Measurements from ENCODE around the gene OLFM2.

Gene OLFM2

DNA sequence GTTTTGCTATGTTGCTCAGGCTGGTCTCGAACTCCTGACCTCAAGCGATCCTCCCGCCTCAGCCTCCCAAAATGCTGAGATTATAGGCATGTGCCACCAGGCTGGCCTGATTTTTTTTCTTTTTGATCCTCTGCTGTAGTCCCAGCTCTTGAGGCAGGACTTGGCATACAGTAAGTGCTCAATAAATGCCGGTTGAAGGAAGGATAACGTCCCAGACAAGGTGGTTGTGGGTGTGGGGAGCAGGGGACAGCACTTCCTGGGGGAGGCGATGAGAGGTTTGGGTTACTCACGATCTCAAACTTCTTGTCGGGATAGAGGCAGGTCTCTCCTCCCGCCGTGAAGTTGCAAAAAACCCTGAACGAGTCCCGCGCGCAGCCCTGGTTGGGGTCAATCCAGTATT lies 29.7 kb upstream of the OLFM2 start:
- Histone ChIP-seq H3K4me2 (ENCODE audit: insufficient read depth, low read length) (no peak overlapping the region), H3K27me3 (ENCODE audit: insufficient read depth, low read length, poor library complexity) (no peaks in the 10 kb centered on the region), H3K4me1 (ENCODE audit: insufficient read depth, low read length) (no peaks in the 10 kb centered on the region), H3K79me2 (ENCODE audit: insufficient read depth, low read length) (no peaks in the 10 kb centered on the region), H3K27ac (ENCODE audit: low read length) (no peak overlapping the region), H3K9me3 (ENCODE audit: insufficient read depth, low read length, severe bottlenecking) (no peaks in the 10 kb centered on the region), H3K36me3 (ENCODE audit: insufficient read depth, low read length) (no peaks in the 10 kb centered on the region), H3K9ac (ENCODE audit: low read depth, low read length) (no peak overlapping the region), H2AFZ (ENCODE audit: low read depth, low read length) (no peak overlapping the region), H4K20me1 (ENCODE audit: insufficient read depth, low read length) (no peaks in the 10 kb centered on the region), H3K4me3 (ENCODE audit: low read depth in 1 of 2, low read length in 2 of 2) (no peak overlapping the region)
- ATAC-seq (ENCODE audit: insufficient read depth, low read depth) (no peak), DNase-seq (no peak)
- TF ChIP-seq, protein P1, sequence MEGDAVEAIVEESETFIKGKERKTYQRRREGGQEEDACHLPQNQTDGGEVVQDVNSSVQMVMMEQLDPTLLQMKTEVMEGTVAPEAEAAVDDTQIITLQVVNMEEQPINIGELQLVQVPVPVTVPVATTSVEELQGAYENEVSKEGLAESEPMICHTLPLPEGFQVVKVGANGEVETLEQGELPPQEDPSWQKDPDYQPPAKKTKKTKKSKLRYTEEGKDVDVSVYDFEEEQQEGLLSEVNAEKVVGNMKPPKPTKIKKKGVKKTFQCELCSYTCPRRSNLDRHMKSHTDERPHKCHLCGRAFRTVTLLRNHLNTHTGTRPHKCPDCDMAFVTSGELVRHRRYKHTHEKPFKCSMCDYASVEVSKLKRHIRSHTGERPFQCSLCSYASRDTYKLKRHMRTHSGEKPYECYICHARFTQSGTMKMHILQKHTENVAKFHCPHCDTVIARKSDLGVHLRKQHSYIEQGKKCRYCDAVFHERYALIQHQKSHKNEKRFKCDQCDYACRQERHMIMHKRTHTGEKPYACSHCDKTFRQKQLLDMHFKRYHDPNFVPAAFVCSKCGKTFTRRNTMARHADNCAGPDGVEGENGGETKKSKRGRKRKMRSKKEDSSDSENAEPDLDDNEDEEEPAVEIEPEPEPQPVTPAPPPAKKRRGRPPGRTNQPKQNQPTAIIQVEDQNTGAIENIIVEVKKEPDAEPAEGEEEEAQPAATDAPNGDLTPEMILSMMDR (IDR thresholded peaks at IDR 0.05; ENCODE audit: borderline replicate concordance, extremely low read depth, low read length, poor library complexity, severe bottlenecking): no peak
- TF ChIP-seq EZH2 (IDR thresholded peaks at IDR 0.05; ENCODE audit: borderline replicate concordance, low read depth, low read length, severe bottlenecking): no peak

DNA sequence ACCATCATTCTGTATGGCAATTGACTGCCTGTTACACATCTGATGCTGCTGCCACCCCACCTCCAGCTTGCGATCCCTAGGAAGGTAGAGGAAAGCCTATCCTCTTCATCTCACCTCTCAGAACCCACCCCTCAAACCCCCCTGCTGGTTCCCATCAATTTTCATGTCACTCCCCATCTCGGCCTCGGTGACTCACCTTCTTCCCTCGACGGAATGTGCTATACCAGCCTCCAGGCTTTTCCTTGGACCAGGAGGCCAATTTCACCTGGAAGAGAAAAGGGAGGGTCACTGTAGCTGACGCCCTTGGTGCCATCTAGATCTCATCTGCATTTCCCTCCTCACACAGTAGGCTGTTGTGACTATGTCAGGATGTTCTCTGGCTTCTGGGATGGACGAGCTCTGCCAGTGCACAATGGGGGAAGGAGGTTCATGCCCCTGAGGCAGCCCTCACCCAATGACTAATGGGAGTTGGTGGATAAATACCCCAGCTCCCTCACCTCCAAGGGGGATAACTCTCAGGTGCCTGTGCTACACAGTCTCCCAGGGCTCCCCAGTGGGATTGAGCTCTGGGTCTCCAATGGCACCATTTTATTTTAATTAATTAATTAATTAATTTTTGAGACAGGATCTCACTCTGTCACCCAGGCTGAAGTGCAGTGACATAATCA lies 26.4 kb upstream of the OLFM2 start:
- TF ChIP-seq, protein P1 (IDR thresholded peaks at IDR 0.05; ENCODE audit: borderline replicate concordance, extremely low read depth, low read length, poor library complexity, severe bottlenecking): no peak
- Histone ChIP-seq H4K20me1 (ENCODE audit: insufficient read depth, low read length) (no peaks in the 10 kb centered on the region), H3K27me3 (ENCODE audit: insufficient read depth, low read length, poor library complexity) (no peaks in the 10 kb centered on the region), H3K79me2 (ENCODE audit: insufficient read depth, low read length) (no peaks in the 10 kb centered on the region), H3K9ac (ENCODE audit: low read depth, low read length) (no peak overlapping the region), H3K9me3 (ENCODE audit: insufficient read depth, low read length, severe bottlenecking) (no peaks in the 10 kb centered on the region), H3K27ac (ENCODE audit: low read length) (no peak overlapping the region), H2AFZ (ENCODE audit: low read depth, low read length) (no peak overlapping the region), H3K36me3 (ENCODE audit: insufficient read depth, low read length) (no peaks in the 10 kb centered on the region), H3K4me3 (ENCODE audit: low read depth in 1 of 2, low read length in 2 of 2) (no peak overlapping the region), H3K4me2 (ENCODE audit: insufficient read depth, low read length) (no peak overlapping the region), H3K4me1 (ENCODE audit: insufficient read depth, low read length) (no peaks in the 10 kb centered on the region)
- DNase-seq: no peak
- ATAC-seq (ENCODE audit: insufficient read depth, low read depth): no peak

DNA sequence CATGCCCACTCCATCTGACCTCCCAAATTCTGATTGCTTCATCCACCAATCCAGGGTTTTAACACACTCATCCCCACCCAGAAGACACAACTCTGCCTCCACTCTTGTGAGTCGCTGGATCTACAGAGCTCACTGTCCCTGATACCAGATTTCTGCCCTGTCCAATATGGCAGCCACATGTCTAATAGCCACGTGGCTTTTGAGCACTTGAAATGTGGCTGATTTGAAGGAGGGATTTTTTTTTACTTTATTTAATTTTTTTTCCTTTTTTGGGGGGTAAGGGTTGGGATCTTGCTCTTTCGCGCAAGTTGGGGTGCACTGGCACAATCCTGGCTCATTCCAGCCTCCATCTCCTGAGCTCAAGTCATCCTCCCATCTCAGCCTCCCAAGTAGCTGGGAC lies 24.8 kb upstream of the OLFM2 start:
- no peak overlapping the region for H2AFZ ChIP-seq (ENCODE audit: low read depth, low read length)
- H3K27me3 ChIP-seq (ENCODE audit: insufficient read depth, low read length, poor library complexity): no peaks in the 10 kb centered on the region
- ATAC-seq (ENCODE audit: insufficient read depth, low read depth) (no peak), DNase-seq (no peak)
- H3K79me2 ChIP-seq (ENCODE audit: insufficient read depth, low read length): no peaks in the 10 kb centered on the region
- no peak overlapping the region for H3K4me2 ChIP-seq (ENCODE audit: insufficient read depth, low read length)
- H3K36me3 ChIP-seq (ENCODE audit: insufficient read depth, low read length): no peaks in the 10 kb centered on the region
- H3K27ac ChIP-seq (ENCODE audit: low read length): no peak overlapping the region
- no peak overlapping the region for H3K4me3 ChIP-seq (ENCODE audit: low read depth in 1 of 2, low read length in 2 of 2)
- H3K9ac ChIP-seq (ENCODE audit: low read depth, low read length): no peak overlapping the region
- no peaks in the 10 kb centered on the region for H4K20me1 ChIP-seq (ENCODE audit: insufficient read depth, low read length)
- TF ChIP-seq, protein P1 (IDR thresholded peaks at IDR 0.05; ENCODE audit: borderline replicate concordance, extremely low read depth, low read length, poor library complexity, severe bottlenecking): no peak
- TF ChIP-seq EZH2 (IDR thresholded peaks at IDR 0.05; ENCODE audit: borderline replicate concordance, low read depth, low read length, severe bottlenecking): no peak
- H3K4me1 ChIP-seq (ENCODE audit: insufficient read depth, low read length): no peaks in the 10 kb centered on the region
- no peaks in the 10 kb centered on the region for H3K9me3 ChIP-seq (ENCODE audit: insufficient read depth, low read length, severe bottlenecking)

Data from DND-41 (cell line).